GM19455 (cell line): ENCODE data around the gene TFEB.
"Not testable (repeated sequence)": the region's sequence is repeated elsewhere in the genome, so short reads cannot be mapped to it uniquely, and the experiment has no call there.

Experiments used
- ATAC-seq: cut with Tn5 transposase; IDR thresholded peaks from one replicate; pipeline ENCODE4 v1.9.1; 2021; ENCODE audit not compliant: unreplicated experiment

TFEB gene

GRCh38 chr6:41766043-41766664, 30.7 kb upstream of the TFEB start:
- ATAC-seq: not testable (repeated sequence)

GRCh38 chr6:41763470-41763869, 28.1 kb upstream of the TFEB start:
- no peak for ATAC-seq

- no peak for ATAC-seq
Measured at GRCh38 chr6:41759905-41760579, 24.6 kb upstream of the TFEB start.

GRCh38 chr6:41759106-41759904, 23.9 kb upstream of the TFEB start:
- no peak for ATAC-seq

- ATAC-seq: no peak
Measured at GRCh38 chr6:41758641-41759035, 23.2 kb upstream of the TFEB start.

GRCh38 chr6:41757931-41758640, 22.7 kb upstream of the TFEB start:
- ATAC-seq: no peak

- ATAC-seq: no peak
Measured at GRCh38 chr6:41757271-41757670, 21.9 kb upstream of the TFEB start.

GRCh38 chr6:41756354-41756753, 20.9 kb upstream of the TFEB start:
- no peak for ATAC-seq

- no peak for ATAC-seq
Measured at GRCh38 chr6:41755895-41756294, 20.5 kb upstream of the TFEB start.

- no peak for ATAC-seq
Measured at GRCh38 chr6:41750374-41750773, 15.0 kb upstream of the TFEB start.

- ATAC-seq: no peak
Measured at GRCh38 chr6:41748542-41748941, 13.1 kb upstream of the TFEB start.

GRCh38 chr6:41748102-41748477, 12.7 kb upstream of the TFEB start:
- ATAC-seq: no peak

- ATAC-seq: no peak
Measured at GRCh38 chr6:41747256-41748101, 12.1 kb upstream of the TFEB start, which contains the start of gene PGC. Gene PGC (minus strand): TSS chr6:41747397. CDS start chr6:41747334, 63 bp downstream.

- ATAC-seq: no peak
Measured at GRCh38 chr6:41746107-41746506, 10.7 kb upstream of the TFEB start.

GRCh38 chr6:41744236-41744787, 8.9 kb upstream of the TFEB start:
- ATAC-seq: no peak

- ATAC-seq: no peak
Measured at GRCh38 chr6:41743406-41744235, 8.2 kb upstream of the TFEB start.

GRCh38 chr6:41741625-41742490, 6.5 kb upstream of the TFEB start:
- ATAC-seq: no peak
